H1 (cell line): ENCODE data around the gene NKD2. TPM values are rescaled to one million over a fixed set of nuclear protein-coding genes. Genes with fewer than 3 reads are reported as not detected.

Experiments used
- CTCF ChIA-PET: fragments of 300-600 bp; sonication (Branson Sonifier 250); formaldehyde crosslinking; loops from one replicate; lab custom pipeline; 2021; ENCODE audit not compliant: partially characterized antibody; lab: Charles Lee
- POLR2A ChIA-PET: fragments of 300-600 bp; sonication (Branson Sonifier 250); formaldehyde crosslinking; loops from one replicate; lab custom pipeline; 2021; ENCODE audit warnings: inconsistent platforms; ENCODE audit not compliant: partially characterized antibody; lab: Charles Lee
- DNase-seq, 2 experiments: peaks; one replicate each; pipeline versions ENCODE4 v3.0.0 to v3.0.0-alpha.2; 2010 to 2022; ENCODE audit warnings: low spot score in 2 of 2, low read depth in 1 of 2, mixed read lengths in 1 of 2
- FAIRE-seq: peaks from 2 replicates; lab custom pipeline; 2011; peaks lifted over from hg19 to GRCh38; lab: Jason Lieb, UNC
- H2AFZ ChIP-seq: 2 replicates; pipeline ENCODE4 v1.8.1; 2012; ENCODE audit warnings: low read length, inconsistent platforms
- H2AK5ac ChIP-seq: 2 replicates; pipeline ENCODE4 v1.6.1; 2013; ENCODE audit warnings: low read depth, low read length
- H2BK120ac ChIP-seq: replicated peaks from 2 replicates; pipeline ENCODE3; 2013; ENCODE audit warnings: low read depth, low read length, inconsistent platforms
- H2BK12ac ChIP-seq: 2 replicates; pipeline ENCODE4 v1.6.1; 2013; ENCODE audit warnings: low read depth, low read length
- H2BK15ac ChIP-seq: 2 replicates; pipeline ENCODE4 v1.6.1; 2013; ENCODE audit warnings: low read length
- H2BK20ac ChIP-seq: 2 replicates; pipeline ENCODE4 v1.6.1; 2013; ENCODE audit warnings: low read length
- H2BK5ac ChIP-seq: 2 replicates; pipeline ENCODE4 v1.6.1; 2013; ENCODE audit warnings: low read depth, low read length
- H3K14ac ChIP-seq: 2 replicates; pipeline ENCODE4 v1.6.1; 2013; ENCODE audit warnings: inconsistent platforms; ENCODE audit not compliant: insufficient read length
- H3K18ac ChIP-seq: 2 replicates; pipeline ENCODE4 v1.6.1; 2013; ENCODE audit warnings: low read length; ENCODE audit errors: extremely low read depth
- H3K23ac ChIP-seq: 2 replicates; pipeline ENCODE4 v1.6.1; 2013; ENCODE audit warnings: inconsistent platforms; ENCODE audit not compliant: insufficient read length
- H3K23me2 ChIP-seq: 2 replicates; pipeline ENCODE4 v1.6.1; 2013; ENCODE audit warnings: low read depth, low read length
- H3K27ac ChIP-seq: 2 replicates; pipeline ENCODE4 v1.6.1; 2011; ENCODE audit warnings: low read depth, low read length, inconsistent platforms
- H3K27me3 ChIP-seq, 4 experiments: replicated peaks in 1 of 4; 1 replicate in 1 of 4; 2 replicates in 3 of 4; pipeline versions ENCODE4 v1.6.1 to v1.8.1; 2011 to 2013; ENCODE audit warnings: low read length in 3 of 4, mild to moderate bottlenecking in 3 of 4, inconsistent platforms in 2 of 4, mixed read lengths in 2 of 4, moderate library complexity in 1 of 4; ENCODE audit not compliant: control insufficient read depth in 3 of 4, insufficient read depth in 3 of 4; ENCODE audit errors: extremely low read depth in 1 of 4
- H3K36me3 ChIP-seq, 4 experiments: 2 replicates each; pipeline versions ENCODE4 v1.6.1 to v1.8.1; 2011 to 2013; ENCODE audit warnings: mild to moderate bottlenecking in 4 of 4, low read length in 3 of 4, moderate library complexity in 2 of 4, control low read depth in 1 of 4, inconsistent platforms in 1 of 4; ENCODE audit not compliant: insufficient read depth in 4 of 4, control insufficient read depth in 2 of 4
- H3K4ac ChIP-seq: replicated peaks from 2 replicates; pipeline ENCODE3; 2013; ENCODE audit warnings: low read length, low read depth, mixed read lengths, inconsistent platforms; ENCODE audit not compliant: insufficient read length
- H3K4me1 ChIP-seq, 4 experiments: replicated peaks in 1 of 4; 1 replicate in 1 of 4; 2 replicates in 3 of 4; pipeline versions ENCODE4 v1.6.1 to v1.8.1; 2011 to 2013; ENCODE audit warnings: low read length in 3 of 4, inconsistent platforms in 2 of 4, mixed read lengths in 1 of 4; ENCODE audit not compliant: insufficient read depth in 4 of 4, control insufficient read depth in 3 of 4
- H3K4me2 ChIP-seq, 2 experiments: 2 replicates each; pipeline versions ENCODE4 v1.6.1 to v1.8.1; 2011 to 2013; ENCODE audit warnings: low read depth in 2 of 2, low read length in 2 of 2, control low read depth in 1 of 2, inconsistent platforms in 1 of 2, mild to moderate bottlenecking in 1 of 2; ENCODE audit not compliant: insufficient read depth in 1 of 2
- H3K4me3 ChIP-seq, 4 experiments: fragments of 200-600, 300-600 bp in 1 of 4; sonication (generic), shearing (Covaris generic), sonication (Bioruptor Twin) in 1 of 4; 2 replicates each; pipeline versions ENCODE4 v1.5.1 to v1.8.1; 2011 to 2016; ENCODE audit warnings: low read length in 4 of 4, low read depth in 3 of 4, control low read depth in 2 of 4, inconsistent platforms in 2 of 4, mild to moderate bottlenecking in 2 of 4, mixed read lengths in 1 of 4, moderate library complexity in 1 of 4; ENCODE audit not compliant: insufficient read depth in 2 of 4; ENCODE audit errors: extremely low read depth in 1 of 4
- H3K56ac ChIP-seq: replicated peaks from 2 replicates; pipeline ENCODE3; 2013; ENCODE audit warnings: low read depth, mild to moderate bottlenecking, mixed read lengths, low read length, inconsistent platforms; ENCODE audit not compliant: insufficient read length
- H3K79me1 ChIP-seq: 2 replicates; pipeline ENCODE4 v1.6.1; 2013; ENCODE audit warnings: low read depth, low read length, control low read depth
- H3K79me2 ChIP-seq, 2 experiments: 2 replicates each; pipeline versions ENCODE4 v1.6.1 to v1.8.1; 2012 to 2013; ENCODE audit warnings: low read length in 2 of 2, mild to moderate bottlenecking in 2 of 2, inconsistent platforms in 1 of 2; ENCODE audit not compliant: insufficient read depth in 2 of 2, control insufficient read depth in 1 of 2
- H3K9ac ChIP-seq, 4 experiments: replicated peaks in 1 of 4; 1 replicate in 1 of 4; 2 replicates in 3 of 4; pipeline versions ENCODE4 v1.6.1 to v1.8.1; 2011 to 2013; ENCODE audit warnings: low read depth in 3 of 4, low read length in 3 of 4, control low read depth in 2 of 4, mild to moderate bottlenecking in 2 of 4, moderate library complexity in 2 of 4, inconsistent platforms in 1 of 4; ENCODE audit errors: extremely low read depth in 1 of 4
- H3K9me3 ChIP-seq, 2 experiments: 2 replicates each; pipeline versions ENCODE4 v1.6.1 to v1.8.1; 2012 to 2013; ENCODE audit warnings: mild to moderate bottlenecking in 2 of 2, moderate library complexity in 2 of 2, control low read depth in 1 of 2, inconsistent platforms in 1 of 2, low read depth in 1 of 2, low read length in 1 of 2, mixed read lengths in 1 of 2; ENCODE audit not compliant: insufficient read depth in 2 of 2
- H4K20me1 ChIP-seq, 2 experiments: replicated peaks in 1 of 2; 2 replicates each; pipeline versions ENCODE3 to v1.8.1; 2011 to 2013; ENCODE audit warnings: inconsistent platforms in 2 of 2, low read length in 2 of 2, mild to moderate bottlenecking in 1 of 2; ENCODE audit not compliant: insufficient read depth in 2 of 2, control insufficient read depth in 1 of 2
- H4K5ac ChIP-seq: 2 replicates; pipeline ENCODE4 v1.6.1; 2013; ENCODE audit warnings: low read length, low read depth, mixed read lengths, inconsistent platforms; ENCODE audit not compliant: insufficient read length
- H4K8ac ChIP-seq: 2 replicates; pipeline ENCODE4 v1.8.0; 2013; ENCODE audit warnings: mild to moderate bottlenecking, moderate library complexity, low read length, inconsistent platforms; ENCODE audit not compliant: insufficient read depth; ENCODE audit errors: extremely low read depth
- H4K91ac ChIP-seq: replicated peaks from 2 replicates; pipeline ENCODE3; 2013; ENCODE audit warnings: low read length, mixed read lengths, inconsistent platforms; ENCODE audit not compliant: insufficient read length
- EZH2 ChIP-seq: fragments of 200-600 bp; sonication (generic); IDR thresholded peaks from 2 replicates; pipeline ENCODE4 v1.7.1; 2012; ENCODE audit warnings: low read depth, mild to moderate bottlenecking, moderate library complexity, low read length, inconsistent platforms; ENCODE audit not compliant: severe bottlenecking
- KDM4A ChIP-seq: IDR thresholded peaks from one replicate; pipeline ENCODE4 v1.7.1; 2012; ENCODE audit warnings: low read depth, mild to moderate bottlenecking, moderate library complexity, low read length, inconsistent platforms; ENCODE audit not compliant: severe bottlenecking
- KDM5A ChIP-seq: fragments of 200-600 bp; IDR thresholded peaks from 2 replicates; pipeline ENCODE4 v1.7.1; 2012; ENCODE audit warnings: mild to moderate bottlenecking, low read length, inconsistent platforms, mixed read lengths
- RAD21 ChIP-seq, 2 experiments: IDR thresholded peaks in 1 of 2; conservative IDR thresholded peaks in 1 of 2; 2 replicates each; pipeline ENCODE4 v1.6.1; 2011; ENCODE audit warnings: low read depth in 2 of 2, low read length in 2 of 2, improper control_type of control experiment in 1 of 2, inconsistent platforms in 1 of 2, mild to moderate bottlenecking in 1 of 2, moderate library complexity in 1 of 2
- RXRA ChIP-seq: IDR thresholded peaks from 2 replicates; pipeline ENCODE4 v1.6.1; 2011; ENCODE audit warnings: low read depth, mild to moderate bottlenecking, low read length, moderate library complexity; ENCODE audit not compliant: insufficient read depth
- SUZ12 ChIP-seq: fragments of 200-600 bp; sonication (generic); IDR thresholded peaks from 2 replicates; pipeline ENCODE4 v1.6.1; 2012; ENCODE audit warnings: mild to moderate bottlenecking, inconsistent platforms, low read length, moderate library complexity, mixed read lengths
- TAF1 ChIP-seq: IDR thresholded peaks from 2 replicates; pipeline ENCODE4 v1.6.1; 2011; ENCODE audit warnings: mild to moderate bottlenecking, low read depth, low read length
- ZNF274 ChIP-seq: IDR thresholded peaks from 2 replicates; pipeline ENCODE4 v1.7.0; 2012; ENCODE audit warnings: low read length, borderline replicate concordance; ENCODE audit errors: extremely low read depth
- WGBS, 2 experiments: shearing (Covaris generic) in 1 of 2; methylation state at CpG; one replicate each; pipeline versions ENCODE4 v1.1.6 to v1.1.7; 2013 to 2015; ENCODE audit warnings: low lambda C conversion rate in 2 of 2, mixed read lengths in 2 of 2, inconsistent platforms in 1 of 2, low coverage in 1 of 2, missing lambda C conversion rate in 1 of 2; ENCODE audit not compliant: insufficient replicate concordance in 2 of 2, insufficient coverage in 1 of 2, insufficient read length in 1 of 2; ENCODE audit errors: extremely low coverage in 1 of 2, missing lambda C conversion rate in 1 of 2; 5-methylcytosine and 5-hydroxymethylcytosine counted together
- polyA plus RNA-seq, 7 experiments: library from polyadenylated mRNA; depleted of rRNA in 3 of 7; stranded (reverse) in 5 of 7; unstranded in 2 of 7; fragments of >200 nt in 5 of 7; fragments of 200-250 nt in 2 of 7; gene quantifications; 1 replicate in 5 of 7; 2 replicates in 1 of 7; 4 replicates in 1 of 7; pipeline versions ENCODE4 v1.2.1 to v1.2.3, GENCODE V29; 2011 to 2013; ENCODE audit warnings: missing spikeins in 2 of 7, mixed read lengths in 2 of 7
- total RNA-seq: library from RNA; stranded (reverse); fragmentation: NEBNext Ultra II Directional; extraction: Animal tissue kit (Norgen Biotek cat#: 25700); gene quantifications from 2 replicates; pipeline ENCODE4 v1.2.1, GENCODE V29; 2021

Gene NKD2
- total and polyA plus RNA-seq, 2 of the 8 experiments (the other 6 are each of a cell fraction or from before 2014, with no cell fraction given) = 5.5 to 7.9 TPM

DNA sequence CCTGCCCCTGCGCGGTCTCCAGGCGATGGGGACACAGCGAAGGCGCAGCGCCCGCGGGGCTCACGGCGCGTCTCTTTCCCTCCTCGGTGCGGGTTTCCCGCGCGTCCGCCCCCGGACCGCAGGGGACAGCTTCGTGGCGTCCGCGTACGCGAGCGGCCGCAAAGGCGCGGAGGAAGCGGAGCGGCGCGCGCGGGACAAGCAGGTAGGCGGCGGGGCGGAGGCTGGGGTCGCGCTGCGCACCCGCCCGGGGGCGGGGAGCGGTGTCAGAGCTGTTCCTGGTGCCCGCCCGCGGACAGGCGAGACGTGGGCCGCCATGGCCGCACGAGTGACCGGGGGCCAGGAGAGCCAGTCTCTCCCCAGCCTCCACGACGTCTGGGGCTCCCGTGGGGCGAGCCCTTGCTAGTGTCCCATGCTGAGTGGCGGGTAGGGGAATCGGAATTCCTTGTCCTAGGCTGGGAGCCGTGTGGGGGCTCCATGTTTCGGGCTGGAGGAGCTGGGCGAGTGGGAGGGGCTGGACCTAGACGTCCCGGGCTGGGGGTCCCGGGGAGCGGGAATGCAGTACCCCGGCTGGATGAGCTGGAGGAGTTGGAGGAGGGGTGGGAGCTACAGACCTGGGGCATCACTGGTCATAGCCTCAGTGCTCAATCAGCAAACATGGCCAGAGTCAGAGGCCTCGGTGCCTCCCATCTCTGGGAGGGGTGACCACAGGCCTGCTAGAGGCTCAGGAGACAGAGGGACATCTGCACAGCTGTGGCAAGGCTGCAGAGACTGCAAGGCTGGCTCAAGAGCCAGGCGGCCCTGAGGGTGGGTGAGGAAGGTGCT lies 968 bp downstream of the NKD2 start:
- H3K14ac ChIP-seq = no peak overlapping the region
- CTCF ChIA-PET = interaction anchor here (0.7 to 7.2 kb wide), 27 partner anchors 8 to 371 kb away, joined by 3 to 71 read pairs (median 6); no protein-coding TSS in a partner anchor
- no peak overlapping the region for H4K91ac ChIP-seq
- no peak overlapping the region for H3K23ac ChIP-seq
- peak overlapping the region; percentile 62 to 66 for H3K4me2 ChIP-seq
- DNase-seq = peak in 1 of 2 experiments; percentile 51
- POLR2A ChIA-PET = interaction anchor here (0.8 kb wide), 1 partner anchor 56 kb away, joined by 3 read pairs; no protein-coding TSS in a partner anchor
- WGBS, 2 experiments = 68% methylated on average over 11 of the region's 70 CpGs; no CpG with 5 or more reads in 1 of the 2 experiments
- H2AFZ ChIP-seq = no peak overlapping the region
- H3K79me2 ChIP-seq = no peaks in the 10 kb centered on the region
- H2BK15ac ChIP-seq = no peak overlapping the region; the same call in 1 of the 2 replicates
- no peak overlapping the region for H2BK120ac ChIP-seq
- no peak for FAIRE-seq
- H3K4me3 ChIP-seq = peak overlapping the region; percentile 38 to 61 (median 40)
- no peak overlapping the region for H4K5ac ChIP-seq
- no peak overlapping the region for H2BK12ac ChIP-seq
- no peak overlapping the region for H2BK20ac ChIP-seq
- TF ChIP-seq TAF1 (no peak), SUZ12 (peak; percentile 78), KDM5A (no peak), RXRA (no peak), EZH2 (peak; percentile 80), KDM4A (peak; percentile 28), ZNF274 (no peak), RAD21 (IDR thresholded peaks at IDR 0.05 in 1 of 2, conservative IDR thresholded peaks at IDR 0.05 in 1 of 2; ENCODE audit: low read depth in 2 of 2, low read length in 2 of 2) (no peak)
- TF ChIP-seq, all 59 proteins: peak for 3
- no peak overlapping the region for H3K4ac ChIP-seq
- H3K4me1 ChIP-seq = peaks cover 3 to 20% (median 7%) of the 10 kb centered on the region in 4 experiments; a peak in 6 of 7 replicates
- H3K36me3 ChIP-seq = no peaks in the 10 kb centered on the region; a peak in 1 of 8 replicates
- H3K27me3 ChIP-seq = peaks cover 24 to 50% (median 46%) of the 10 kb centered on the region in 4 experiments
- no peak overlapping the region for H3K56ac ChIP-seq
- H4K20me1 ChIP-seq = peaks cover 3 to 4% of the 10 kb centered on the region in 2 experiments
- peaks cover 4% of the 10 kb centered on the region; the same call in 1 of the 2 replicates for H3K23me2 ChIP-seq
- H3K9me3 ChIP-seq = no peaks in the 10 kb centered on the region
- no peak overlapping the region for H2AK5ac ChIP-seq
- no peak overlapping the region for H3K9ac ChIP-seq
- H3K18ac ChIP-seq = no peak overlapping the region
- H2BK5ac ChIP-seq = no peak overlapping the region
- no peaks in the 10 kb centered on the region; the same call in 1 of the 2 replicates for H3K79me1 ChIP-seq
- peak overlapping the region; percentile 75 for H4K8ac ChIP-seq
- H3K27ac ChIP-seq = no peak overlapping the region
